Measurements from ENCODE around the gene EIF5A. TPM values are rescaled to one million over a fixed set of nuclear protein-coding genes. Genes with fewer than 3 reads are reported as not detected.

The EIF5A gene
- total and polyA plus RNA-seq, 2 donors (not counting 3 experiments of a cell fraction or from before 2014, with no cell fraction given): 650 to 859 TPM

DNA sequence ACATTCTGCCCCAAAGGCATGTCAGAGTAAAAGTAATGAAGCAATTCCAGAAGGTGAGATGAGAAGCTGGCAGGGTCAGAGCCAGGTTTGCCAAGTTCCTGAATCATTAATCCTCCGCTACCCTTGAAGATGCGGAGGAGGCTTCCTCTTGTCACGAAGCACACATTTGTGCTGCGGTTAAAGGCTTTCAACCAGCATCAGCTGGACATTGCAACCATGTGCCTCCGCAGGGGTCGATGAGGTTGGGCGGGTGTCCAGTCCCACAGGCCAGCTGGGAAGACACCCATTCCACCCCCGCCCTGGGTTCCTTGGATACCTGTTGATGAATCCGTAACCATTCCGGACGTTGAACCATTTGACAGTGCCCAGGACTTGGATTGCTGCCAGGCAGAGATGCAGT, 14.3 kb upstream of the EIF5A start:
- H2AFZ ChIP-seq (ENCODE audit: low read depth, low read length): no peak overlapping the region
- no peaks in the 10 kb centered on the region for H3K36me3 ChIP-seq (ENCODE audit: control insufficient read depth in 2 of 2, extremely low read depth in 1 of 2, insufficient read depth in 2 of 2, low read length in 2 of 2)
- H3K27me3 ChIP-seq (ENCODE audit: control insufficient read depth in 2 of 2, insufficient read depth in 2 of 2, low read length in 2 of 2): peaks cover 20 to 31% of the 10 kb centered on the region in 2 experiments
- intact Hi-C loops (cut with micrococcal nuclease): no loop called here
- no peaks in the 10 kb centered on the region for H4K20me1 ChIP-seq (replicated peaks; ENCODE audit: control insufficient read depth, extremely low read depth, insufficient read depth, low read length)
- no peaks in the 10 kb centered on the region for H3K9me3 ChIP-seq (replicated peaks; ENCODE audit: control insufficient read depth, insufficient read depth, low read length)
- H3K9ac ChIP-seq (replicated peaks; ENCODE audit: extremely low read depth, insufficient read depth, low read length): no peak overlapping the region
- H3K4me1 ChIP-seq (ENCODE audit: control insufficient read depth, extremely low read depth, insufficient read depth, low read length): peaks cover 8% of the 10 kb centered on the region
- no peak overlapping the region for H3K4me2 ChIP-seq (ENCODE audit: insufficient read depth, low read length)
- no TSS peak for BruUV-seq (replicated peaks)
- no peak for TF ChIP-seq POLR2A (IDR thresholded peaks at IDR 0.05; ENCODE audit: low read depth, low read length)
- TF ChIP-seq FOS (IDR thresholded peaks at IDR 0.05; ENCODE audit: borderline replicate concordance, insufficient read depth, low read length): no peak
- TF ChIP-seq, protein P1, sequence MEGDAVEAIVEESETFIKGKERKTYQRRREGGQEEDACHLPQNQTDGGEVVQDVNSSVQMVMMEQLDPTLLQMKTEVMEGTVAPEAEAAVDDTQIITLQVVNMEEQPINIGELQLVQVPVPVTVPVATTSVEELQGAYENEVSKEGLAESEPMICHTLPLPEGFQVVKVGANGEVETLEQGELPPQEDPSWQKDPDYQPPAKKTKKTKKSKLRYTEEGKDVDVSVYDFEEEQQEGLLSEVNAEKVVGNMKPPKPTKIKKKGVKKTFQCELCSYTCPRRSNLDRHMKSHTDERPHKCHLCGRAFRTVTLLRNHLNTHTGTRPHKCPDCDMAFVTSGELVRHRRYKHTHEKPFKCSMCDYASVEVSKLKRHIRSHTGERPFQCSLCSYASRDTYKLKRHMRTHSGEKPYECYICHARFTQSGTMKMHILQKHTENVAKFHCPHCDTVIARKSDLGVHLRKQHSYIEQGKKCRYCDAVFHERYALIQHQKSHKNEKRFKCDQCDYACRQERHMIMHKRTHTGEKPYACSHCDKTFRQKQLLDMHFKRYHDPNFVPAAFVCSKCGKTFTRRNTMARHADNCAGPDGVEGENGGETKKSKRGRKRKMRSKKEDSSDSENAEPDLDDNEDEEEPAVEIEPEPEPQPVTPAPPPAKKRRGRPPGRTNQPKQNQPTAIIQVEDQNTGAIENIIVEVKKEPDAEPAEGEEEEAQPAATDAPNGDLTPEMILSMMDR (IDR thresholded peaks at IDR 0.05; ENCODE audit: extremely low read depth in 1 of 2, insufficient read depth in 1 of 2, low read depth in 1 of 2, low read length in 2 of 2): no peak
- no peak for TF ChIP-seq JUN (IDR thresholded peaks at IDR 0.05; ENCODE audit: borderline replicate concordance, insufficient read depth, insufficient read length, low read depth)
- no peak for TF ChIP-seq EZH2 (IDR thresholded peaks at IDR 0.05; ENCODE audit: borderline replicate concordance, low read depth, low read length, severe bottlenecking)
- no peak for TF ChIP-seq MYC (IDR thresholded peaks at IDR 0.05; ENCODE audit: low read depth, low read length)
- TF ChIP-seq, protein P2, sequence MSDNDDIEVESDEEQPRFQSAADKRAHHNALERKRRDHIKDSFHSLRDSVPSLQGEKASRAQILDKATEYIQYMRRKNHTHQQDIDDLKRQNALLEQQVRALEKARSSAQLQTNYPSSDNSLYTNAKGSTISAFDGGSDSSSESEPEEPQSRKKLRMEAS (IDR thresholded peaks at IDR 0.05; ENCODE audit: insufficient read depth, insufficient read length): no peak
- no peak for TF ChIP-seq GATA2 (IDR thresholded peaks at IDR 0.05; ENCODE audit: insufficient read depth, insufficient read length, low read depth, low read length)
- no peak for TF ChIP-seq POLR2AphosphoS5 (IDR thresholded peaks at IDR 0.05; ENCODE audit: insufficient read depth, low read depth, low read length)
- dilution Hi-C loops (cut with MboI; ENCODE audit: extremely low pct_ligation_motif_present, low sequenced_read_pairs): no loop called here
- no peaks in the 10 kb centered on the region for H3K79me2 ChIP-seq (ENCODE audit: control insufficient read depth, insufficient read depth, low read length)
- ChIA-PET POLR2A (no interaction called here), CTCF (interaction anchor here (1.2 to 1.9 kb wide), 2 partner anchors 12 to 73 kb away, joined by 4 read pairs; partner anchors contain the start of gene SLC2A4)
- no peak overlapping the region for H3K27ac ChIP-seq (ENCODE audit: insufficient read depth, low read depth, low read length)
- H3K9me1 ChIP-seq (replicated peaks; ENCODE audit: control insufficient read depth, extremely low read depth, insufficient read depth, low read length): no peaks in the 10 kb centered on the region
- DNase-seq (ENCODE audit: low read depth, low spot score) (no peak), FAIRE-seq (no peak)
- H3K4me3 ChIP-seq (replicated peaks in 1 of 3; ENCODE audit: insufficient read depth in 1 of 3, low read depth in 1 of 3, low read length in 3 of 3): no peak overlapping the region

All from endothelial cell of umbilical vein (primary cell).